NOMO-1 treated with DMSO at 0.1 percent for 48 hours (cell line): Measurements from ENCODE around the gene GABARAPL2.
A peak's percentile ranks its signal among the peaks of the same experiment; 100 is the strongest.
"Not testable (repeated sequence)": the region's sequence is repeated elsewhere in the genome, so short reads cannot be mapped to it uniquely, and the experiment has no call there.

Experiments used
- DNase-seq: peaks from one replicate; lab custom pipeline; 2025; ENCODE audit not compliant: unreplicated experiment; lab: John Stamatoyannopoulos, UW

The GABARAPL2 gene, protein sequence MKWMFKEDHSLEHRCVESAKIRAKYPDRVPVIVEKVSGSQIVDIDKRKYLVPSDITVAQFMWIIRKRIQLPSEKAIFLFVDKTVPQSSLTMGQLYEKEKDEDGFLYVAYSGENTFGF

DNA sequence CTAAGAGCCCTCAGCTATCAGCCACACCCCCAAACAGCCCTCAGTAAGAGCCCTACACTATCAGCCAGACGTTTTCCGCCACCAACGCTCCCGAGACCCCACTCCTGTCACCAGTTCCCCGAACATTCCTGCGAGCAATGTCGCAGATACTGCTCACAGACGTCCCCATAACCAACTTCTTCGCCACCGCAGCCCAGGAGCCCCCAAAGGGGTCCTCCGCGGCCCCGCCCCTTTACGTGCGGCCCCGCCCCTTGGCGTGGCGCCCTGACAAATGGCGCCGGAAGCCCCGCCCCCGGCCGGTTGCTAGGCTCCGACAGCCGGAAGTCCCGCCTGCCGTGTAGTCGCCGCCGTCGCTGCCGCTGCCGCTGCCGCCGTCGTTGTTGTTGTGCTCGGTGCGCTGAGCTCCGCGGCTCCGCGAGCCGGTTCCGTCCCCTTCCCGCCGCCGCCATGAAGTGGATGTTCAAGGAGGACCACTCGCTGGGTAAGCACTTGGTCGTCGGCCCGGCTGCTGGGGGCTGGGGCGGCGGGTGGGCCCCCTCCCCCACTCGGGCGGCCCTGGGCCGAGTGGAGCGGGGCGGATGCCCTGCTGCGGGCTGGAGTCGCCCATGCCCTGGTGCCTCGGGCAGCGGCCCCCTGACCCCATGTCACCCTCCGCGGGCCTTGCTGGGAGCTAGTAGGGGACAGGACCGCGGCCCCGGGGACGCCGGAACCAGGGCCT lies at the start of gene GABARAPL2:
Gene GABARAPL2, plus strand, starts transcription at position 340 of the 718 bp plus-strand sequence. Its CDS starts 108 bp downstream, at position 448.
- peak; percentile 90 for DNase-seq

GRCh38 chr16:75519175-75519574 lies 47.0 kb upstream of the GABARAPL2 start:
- DNase-seq, result no peak

DNA sequence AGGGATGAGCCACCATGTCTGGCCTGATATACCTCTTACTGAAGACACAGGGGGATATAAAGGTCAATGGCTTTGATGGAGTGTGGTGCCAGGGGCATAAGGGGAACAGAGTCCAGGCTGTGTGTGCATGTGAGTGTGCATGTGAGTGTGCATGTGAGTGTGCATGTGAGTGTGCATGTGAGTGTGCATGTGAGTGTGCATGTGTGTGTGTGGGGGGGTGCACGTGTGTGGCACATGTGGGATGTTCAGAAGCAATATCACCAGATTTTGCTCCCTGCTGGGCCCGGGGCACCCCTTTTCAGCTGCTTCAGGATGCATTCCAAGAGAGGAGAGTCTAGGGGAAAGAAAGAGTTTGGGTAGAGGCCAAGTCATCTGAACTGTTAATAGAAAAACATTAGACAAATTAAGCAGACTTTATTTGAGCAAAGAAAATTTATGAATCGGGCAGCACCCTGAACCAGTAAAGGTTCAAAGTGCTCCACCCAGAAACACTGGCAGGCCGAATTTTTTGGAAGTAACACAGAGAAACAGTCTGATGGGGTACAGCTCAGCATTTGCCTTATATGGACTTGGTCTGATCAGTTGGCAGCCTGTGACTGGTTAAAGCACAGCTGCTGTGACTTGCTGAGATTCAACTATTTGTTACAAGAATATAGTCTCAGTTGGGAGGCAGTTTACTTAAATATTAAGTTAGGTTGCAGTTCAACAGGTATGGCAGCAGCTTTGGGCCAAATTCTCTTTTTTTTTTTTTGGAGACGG lies 40.0 kb upstream of the GABARAPL2 start:
- DNase-seq, result no peak

GRCh38 chr16:75527825-75528299 lies 38.3 kb upstream of the GABARAPL2 start:
- no peak for DNase-seq

DNA sequence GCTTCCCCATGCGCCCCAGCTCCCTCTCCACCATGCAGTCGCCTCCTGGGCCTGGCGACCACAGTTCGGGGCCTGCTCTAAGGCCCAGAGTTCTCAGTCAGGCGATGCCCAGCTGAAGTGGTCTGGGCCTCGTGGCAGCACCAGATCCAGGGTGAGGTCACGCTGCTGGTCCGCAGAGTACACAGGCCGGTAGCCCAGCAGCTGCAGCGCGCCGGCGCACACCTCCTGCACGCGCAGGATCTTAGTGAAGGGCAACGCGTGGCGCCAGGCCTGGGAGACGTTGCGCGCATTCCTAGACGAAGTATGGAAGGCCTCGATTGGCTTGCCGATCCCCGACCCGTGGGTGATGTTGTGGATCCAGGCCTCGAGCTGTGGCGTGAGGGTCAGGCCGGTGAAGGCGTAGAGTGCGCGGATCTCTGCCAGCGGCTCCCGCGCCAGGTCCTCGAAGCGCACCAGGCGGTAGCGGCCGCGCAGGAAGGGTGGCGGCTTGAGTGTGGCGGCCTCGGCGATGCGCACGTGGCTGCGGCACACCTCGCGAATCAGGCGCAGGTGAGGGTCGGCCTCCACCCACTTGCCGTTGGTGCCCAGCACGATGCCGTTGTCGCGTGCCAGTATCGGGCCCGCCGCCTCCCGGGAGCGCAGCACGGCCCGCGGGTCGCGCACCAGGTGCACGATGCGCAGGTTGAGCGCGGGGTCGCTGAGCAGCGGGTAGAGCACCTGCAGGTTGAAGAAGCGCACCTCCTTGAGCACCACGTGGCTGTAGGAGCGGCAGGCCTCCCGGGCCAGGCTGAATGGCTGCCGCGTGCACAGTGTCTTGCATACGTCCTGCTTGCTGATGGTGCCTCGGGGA lies 36.9 kb upstream of the GABARAPL2 start:
- DNase-seq, result no peak

- DNase-seq, result no peak
Observed at GRCh38 chr16:75529959-75530358, 36.2 kb upstream of the GABARAPL2 start.

DNA sequence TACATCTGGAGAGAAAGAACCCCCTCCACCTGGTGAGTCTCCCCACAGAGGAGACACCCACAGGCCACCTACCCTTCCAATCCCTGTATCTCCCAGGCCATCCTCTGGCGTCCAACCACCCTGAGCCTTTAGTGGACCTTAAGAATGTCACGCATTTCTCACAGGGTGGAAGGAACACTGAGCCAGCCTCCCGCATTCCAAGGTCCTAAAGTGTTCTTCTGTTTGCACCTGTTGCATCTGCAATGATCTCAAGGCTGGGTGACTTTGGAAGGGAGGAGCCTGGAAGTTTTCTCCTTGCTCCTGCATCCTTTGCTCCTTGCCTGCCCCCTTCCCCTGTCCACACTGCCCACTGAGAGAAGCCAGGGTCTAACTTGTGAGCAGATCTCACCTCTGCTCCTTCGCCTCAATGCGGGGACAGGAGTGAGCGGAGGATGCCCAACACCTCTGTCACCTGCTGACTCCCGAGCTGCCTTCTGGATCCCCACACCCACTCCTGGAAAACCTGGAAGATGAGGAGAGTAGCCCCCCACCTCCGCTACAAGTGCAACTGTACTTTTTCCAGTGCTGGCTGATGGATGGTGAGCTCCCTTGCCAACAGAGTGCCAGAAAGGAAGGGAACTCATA lies 33.9 kb upstream of the GABARAPL2 start:
- no peak for DNase-seq

GRCh38 chr16:75532791-75533190 lies 33.4 kb upstream of the GABARAPL2 start:
- no peak for DNase-seq

DNA sequence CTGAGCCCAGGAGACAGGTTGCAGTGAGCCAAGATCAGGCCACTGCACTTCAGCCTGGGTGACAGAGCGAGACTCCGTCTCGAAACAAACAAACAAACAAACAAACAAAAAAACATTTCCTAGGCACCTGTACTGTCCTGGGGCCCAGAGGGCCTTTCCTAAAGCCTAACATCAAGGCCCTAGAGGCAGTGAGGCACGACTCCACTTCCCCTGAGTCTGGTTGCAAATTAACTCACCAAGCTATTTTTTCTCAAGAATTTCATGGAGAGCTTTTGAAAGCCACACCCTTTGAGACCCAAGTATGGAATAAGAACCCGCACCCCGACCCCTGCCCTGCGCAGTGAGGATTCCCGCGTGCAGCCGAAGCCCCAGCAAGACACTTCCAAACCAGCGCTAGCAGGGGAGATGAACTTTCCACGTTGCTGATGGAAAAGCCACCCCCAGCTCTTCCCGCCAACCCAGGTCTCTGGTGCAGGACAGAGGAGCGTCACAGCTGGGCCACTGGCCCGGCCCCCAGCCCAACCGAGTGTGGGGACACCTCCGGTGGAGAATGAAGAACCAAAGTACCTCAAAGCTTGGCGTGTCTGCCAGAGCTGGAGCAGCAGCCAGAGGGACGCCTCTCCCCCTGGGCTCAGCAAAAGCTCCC lies 31.5 kb upstream of the GABARAPL2 start:
- no peak for DNase-seq

DNA sequence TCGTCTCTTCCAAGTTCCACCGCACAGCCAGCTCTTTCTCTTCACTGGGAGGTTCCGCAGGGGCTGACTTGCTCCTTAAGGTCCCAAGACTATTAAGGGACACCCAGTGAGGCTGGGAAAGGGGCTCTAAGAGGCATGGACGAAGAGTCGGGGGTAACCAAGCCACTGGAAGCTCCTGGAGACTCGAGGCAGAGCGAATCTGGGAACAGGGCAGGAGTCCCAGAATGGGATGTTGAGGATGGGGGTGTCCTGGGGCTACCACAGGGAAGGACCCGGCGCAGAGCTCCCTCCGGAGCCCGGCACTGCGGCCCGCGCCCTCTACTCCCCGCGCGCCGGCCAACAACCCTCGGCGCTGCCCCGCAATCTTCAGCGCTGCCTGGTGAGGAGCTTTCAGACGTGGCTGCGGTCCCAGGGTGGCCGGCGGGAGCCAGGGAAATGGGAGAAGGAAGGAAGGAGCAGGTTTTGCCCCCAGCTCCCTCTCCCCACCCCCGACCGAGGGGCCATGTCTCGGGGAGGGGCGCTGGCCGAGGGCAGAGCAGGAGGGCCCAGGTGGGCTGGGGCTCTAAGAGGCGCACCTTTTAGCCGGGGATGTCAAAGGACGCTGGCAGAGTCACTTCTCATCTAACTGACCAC lies 30.9 kb upstream of the GABARAPL2 start:
- DNase-seq, result no peak

GRCh38 chr16:75535901-75536300 lies 30.3 kb upstream of the GABARAPL2 start, which contains the start of gene CHST5:
CHST5 (minus strand) TSS chr16:75536108; CDS start chr16:75530384, 5,724 bp downstream.
- DNase-seq, result no peak

DNA sequence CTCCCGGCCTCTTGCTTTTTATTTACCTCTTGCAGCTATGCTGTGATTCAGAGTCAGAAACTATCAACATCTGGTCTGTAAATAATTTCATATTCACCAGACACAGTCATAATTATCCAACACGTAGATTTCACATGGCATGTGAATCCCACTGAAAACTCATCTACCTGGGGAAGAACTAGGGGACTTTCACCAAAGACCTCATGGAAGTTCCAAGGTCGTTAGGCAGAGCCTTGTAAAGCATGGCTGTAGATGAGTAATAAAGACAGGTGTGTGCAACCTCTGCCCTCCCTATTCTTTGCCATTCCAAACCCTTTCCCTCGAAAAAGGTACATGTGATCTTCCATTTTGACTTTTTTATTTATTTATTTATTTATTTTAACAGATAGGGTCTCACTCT lies 28.4 kb upstream of the GABARAPL2 start:
- DNase-seq, result no peak

DNA sequence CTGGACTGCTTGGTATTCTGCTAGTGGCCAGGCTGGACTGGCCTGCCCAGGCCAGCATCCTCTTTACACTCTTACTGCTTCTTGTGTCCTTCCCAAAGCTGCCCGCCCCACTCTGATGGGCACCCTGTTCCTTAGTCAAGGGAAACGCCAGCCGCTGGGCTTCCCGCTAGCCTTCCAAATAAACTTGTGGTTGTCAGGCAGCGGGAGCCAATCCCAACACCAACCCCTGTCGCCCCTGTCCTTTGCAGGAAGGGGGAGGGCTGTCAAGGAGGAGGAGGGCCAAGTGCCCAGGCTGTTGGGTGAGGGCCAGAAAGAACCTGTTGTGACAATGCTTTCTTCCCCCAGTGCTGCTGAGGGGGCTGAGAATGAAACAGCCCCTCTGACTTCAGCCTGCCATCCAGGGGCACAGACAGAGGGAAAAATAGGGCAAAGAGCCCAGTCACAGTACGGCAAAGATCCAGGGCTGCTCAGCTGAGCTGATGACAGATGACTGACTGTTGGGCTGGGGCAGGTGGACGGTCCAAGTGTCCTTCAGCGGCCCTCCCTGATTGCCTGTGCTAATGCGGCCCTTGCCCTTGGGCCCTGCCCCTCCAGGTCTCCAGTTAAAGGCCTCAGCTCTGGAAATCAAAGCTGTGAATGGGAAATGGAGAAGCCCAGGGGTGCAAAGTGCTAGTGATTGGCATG lies 27.2 kb upstream of the GABARAPL2 start:
- not testable (repeated sequence) for DNase-seq

- no peak for DNase-seq
Observed at GRCh38 chr16:75541236-75541635, 24.9 kb upstream of the GABARAPL2 start.

DNA sequence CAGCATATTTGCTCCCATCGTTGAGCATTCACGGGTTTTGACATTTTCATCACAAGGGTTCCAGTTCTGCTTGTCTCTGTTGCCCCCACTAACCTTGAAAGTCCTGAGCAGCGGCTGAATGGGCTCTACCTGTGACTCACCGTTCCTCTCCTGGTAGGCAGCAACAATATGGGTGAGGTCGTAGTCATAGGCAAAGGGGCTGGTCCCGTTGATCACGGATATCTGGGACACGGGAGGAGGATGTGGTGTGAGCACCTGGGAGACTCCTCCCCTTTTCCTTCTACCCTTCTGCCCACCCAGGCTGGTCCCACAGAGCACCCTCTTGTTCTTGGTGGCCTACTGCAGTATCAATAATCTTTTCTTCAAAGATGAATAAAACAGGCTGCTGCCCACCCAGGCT lies 23.7 kb upstream of the GABARAPL2 start:
- not testable (repeated sequence) for DNase-seq

DNA sequence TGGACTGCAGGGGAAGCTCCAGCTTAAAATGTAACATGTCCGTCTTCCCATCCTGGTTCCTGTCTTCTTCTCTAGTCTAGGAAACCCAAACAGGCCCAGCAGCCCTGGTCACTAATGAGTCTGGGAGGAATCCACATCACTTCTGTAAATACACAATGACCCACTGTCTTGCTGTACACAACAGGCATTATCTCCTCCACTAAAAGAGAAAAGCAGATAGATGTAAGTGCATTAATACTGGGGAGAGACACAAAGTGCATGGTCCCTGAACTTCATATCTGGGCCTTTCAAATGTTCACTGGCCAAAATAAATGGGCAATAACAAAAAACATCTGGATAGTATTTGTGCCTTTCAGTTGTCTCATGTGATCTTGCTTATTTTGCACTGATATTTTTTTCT lies 20.3 kb upstream of the GABARAPL2 start:
- not testable (repeated sequence) for DNase-seq

- no peak for DNase-seq
Observed at GRCh38 chr16:75546293-75546692, 19.9 kb upstream of the GABARAPL2 start.

DNA sequence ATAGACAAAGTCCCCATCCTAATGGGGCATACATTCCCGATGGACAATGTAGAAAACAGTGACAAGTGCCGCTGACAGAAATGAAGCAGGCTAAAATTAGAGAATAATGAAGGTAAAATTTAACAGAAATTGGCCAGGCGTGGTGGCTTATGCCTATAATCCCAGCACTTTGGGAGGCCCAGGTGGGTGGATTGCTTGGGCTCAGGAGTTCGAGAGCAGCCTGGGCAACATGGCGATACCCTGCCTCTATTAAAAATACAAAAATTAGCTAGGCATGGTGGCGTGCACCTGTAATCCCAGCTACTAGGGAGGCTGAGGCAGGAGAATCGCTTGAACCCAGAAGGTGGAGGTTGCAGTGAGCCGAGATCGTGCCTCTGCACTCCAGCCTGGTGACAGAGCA lies 17.7 kb upstream of the GABARAPL2 start:
- DNase-seq, result not testable (repeated sequence)

DNA sequence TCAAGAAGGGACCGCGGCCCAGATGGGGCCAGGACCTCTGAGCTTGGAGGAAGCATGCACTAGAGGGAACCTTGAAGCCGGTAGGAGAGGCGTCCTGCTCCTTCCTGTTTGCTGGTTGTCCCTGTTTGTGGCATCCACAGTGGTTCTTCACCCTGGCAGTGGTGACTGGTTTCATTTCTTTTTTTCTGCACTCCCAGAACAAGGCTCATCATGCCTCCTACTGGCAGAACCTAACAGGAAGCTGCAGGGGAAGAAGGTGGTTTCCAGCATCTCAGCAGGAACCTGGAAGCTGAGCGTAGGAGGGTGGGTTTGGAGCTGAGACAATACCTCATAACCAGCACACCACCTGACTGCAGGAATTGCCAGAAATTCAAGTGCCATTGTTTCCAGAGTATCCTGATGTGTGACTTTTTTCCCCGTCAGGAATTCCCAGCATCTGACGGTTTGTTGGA lies 15.9 kb upstream of the GABARAPL2 start:
- peak; percentile 91 for DNase-seq
